Fibroblast of lung (primary cell): ENCODE data around the gene CETN1. TPM values are rescaled to one million over a fixed set of nuclear protein-coding genes. Genes with fewer than 3 reads are reported as not detected.

Experiments
- DNase-seq, 2 donors: peaks; one replicate each; pipeline versions ENCODE4 v3.0.0 to v3.0.0-alpha.2; 2010; ENCODE audit warnings: low read depth in 2 of 2
- H2AFZ ChIP-seq: 2 replicates; pipeline ENCODE4 v1.5.1; 2012; ENCODE audit warnings: low read length, control low read depth, inconsistent platforms
- H3K27ac ChIP-seq: 2 replicates; pipeline ENCODE4 v1.5.1; 2011; ENCODE audit warnings: low read length, control low read depth; ENCODE audit not compliant: insufficient read depth
- H3K27me3 ChIP-seq: 2 replicates; pipeline ENCODE4 v1.5.1; 2011; ENCODE audit warnings: mild to moderate bottlenecking, low read length; ENCODE audit not compliant: control insufficient read depth, insufficient read depth
- H3K36me3 ChIP-seq: 2 replicates; pipeline ENCODE4 v1.5.1; 2011; ENCODE audit warnings: low read length; ENCODE audit not compliant: control insufficient read depth, insufficient read depth
- H3K4me1 ChIP-seq: 2 replicates; pipeline ENCODE4 v1.5.1; 2011; ENCODE audit warnings: low read length; ENCODE audit not compliant: control insufficient read depth, insufficient read depth; ENCODE audit errors: extremely low read depth
- H3K4me2 ChIP-seq: 2 replicates; pipeline ENCODE4 v1.5.1; 2011; ENCODE audit warnings: low read length, control low read depth; ENCODE audit not compliant: insufficient read depth; ENCODE audit errors: extremely low read depth
- H3K4me3 ChIP-seq, 4 experiments: fragments of 200-600 bp in 1 of 4; sonication (generic) in 1 of 4; replicated peaks in 1 of 4; 2 replicates each; pipeline ENCODE4 v1.5.1; 2011 to 2016; ENCODE audit warnings: low read length in 4 of 4, low read depth in 3 of 4, mild to moderate bottlenecking in 3 of 4, control low read depth in 2 of 4, inconsistent platforms in 1 of 4, mixed read lengths in 1 of 4; ENCODE audit not compliant: insufficient read depth in 1 of 4; ENCODE audit errors: control extremely low read depth in 1 of 4
- H3K79me2 ChIP-seq: 2 replicates; pipeline ENCODE4 v1.5.1; 2012; ENCODE audit warnings: mild to moderate bottlenecking, low read length, inconsistent platforms; ENCODE audit not compliant: control insufficient read depth, insufficient read depth
- H3K9ac ChIP-seq: 2 replicates; pipeline ENCODE4 v1.5.1; 2011; ENCODE audit warnings: mild to moderate bottlenecking, low read length, control low read depth; ENCODE audit not compliant: insufficient read depth
- H3K9me3 ChIP-seq: 2 replicates; pipeline ENCODE4 v1.5.1; 2012; ENCODE audit warnings: low read depth, low read length; ENCODE audit not compliant: control insufficient read depth, insufficient read depth
- H4K20me1 ChIP-seq: 2 replicates; pipeline ENCODE4 v1.5.1; 2011; ENCODE audit warnings: low read length; ENCODE audit not compliant: control insufficient read depth, insufficient read depth; ENCODE audit errors: extremely low read depth
- EZH2 ChIP-seq: IDR thresholded peaks from 2 replicates; pipeline ENCODE4 v1.5.1; 2012; ENCODE audit warnings: low read length, control low read depth, mild to moderate bottlenecking; ENCODE audit errors: missing control alignments
- polyA plus RNA-seq, 2 donors: library from polyadenylated mRNA; depleted of rRNA in 1 of 2; stranded (reverse) in 1 of 2; unstranded in 1 of 2; fragments of >200 nt; gene quantifications; 2 replicates each; pipeline ENCODE4 v1.2.1, GENCODE V29; 2011 to 2012; ENCODE audit warnings: missing spikeins in 1 of 2
- total RNA-seq: library from RNA; depleted of rRNA; stranded (reverse); fragments of >200 nt; gene quantifications from 2 replicates; pipeline ENCODE4 v1.2.1, GENCODE V29; 2014
- TF ChIP-seq, protein P1 (sequence below), 2 donors: IDR thresholded peaks in 1 of 2; conservative IDR thresholded peaks in 1 of 2; 1 replicate in 1 of 2; 2 replicates in 1 of 2; pipeline ENCODE4 v1.5.1; 2011 to 2012; ENCODE audit warnings: low read length in 2 of 2, control low read depth in 1 of 2, inconsistent platforms in 1 of 2, low read depth in 1 of 2, mild to moderate bottlenecking in 1 of 2

Gene CETN1
- total and polyA plus RNA-seq, 2 donors (not counting 1 experiment from before 2014, with no cell fraction given) = not detected

DNA sequence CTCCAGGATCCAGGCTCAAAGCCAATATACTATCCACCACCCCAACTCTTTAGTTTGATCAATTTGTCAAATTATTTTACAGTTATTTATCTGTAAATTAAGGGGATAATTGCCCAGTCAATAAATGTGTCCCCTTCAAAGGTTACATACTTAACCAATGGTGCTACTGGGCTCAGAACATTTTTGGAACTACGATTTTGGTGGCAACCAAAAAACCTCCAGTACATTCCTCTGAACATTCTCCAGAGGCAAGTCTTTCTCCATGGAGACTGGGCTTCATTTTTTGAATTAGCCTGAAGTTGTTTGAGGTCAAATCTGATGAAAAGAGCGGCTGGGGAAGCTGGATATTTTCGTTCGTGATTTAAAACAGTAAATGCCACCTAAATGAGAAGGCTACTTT lies 14.9 kb downstream of the CETN1 start:
- no peaks in the 10 kb centered on the region for H3K4me1 ChIP-seq
- no peak overlapping the region for H3K4me2 ChIP-seq
- H3K9ac ChIP-seq = no peak overlapping the region
- no peaks in the 10 kb centered on the region for H3K36me3 ChIP-seq
- H3K27me3 ChIP-seq = peaks cover 4% of the 10 kb centered on the region
- no peaks in the 10 kb centered on the region for H4K20me1 ChIP-seq
- no peak overlapping the region for H3K4me3 ChIP-seq
- no peak overlapping the region for H3K27ac ChIP-seq
- no peaks in the 10 kb centered on the region for H3K9me3 ChIP-seq
- H2AFZ ChIP-seq = no peak overlapping the region
- no peaks in the 10 kb centered on the region for H3K79me2 ChIP-seq
- DNase-seq = no peak
- TF ChIP-seq, protein P1, sequence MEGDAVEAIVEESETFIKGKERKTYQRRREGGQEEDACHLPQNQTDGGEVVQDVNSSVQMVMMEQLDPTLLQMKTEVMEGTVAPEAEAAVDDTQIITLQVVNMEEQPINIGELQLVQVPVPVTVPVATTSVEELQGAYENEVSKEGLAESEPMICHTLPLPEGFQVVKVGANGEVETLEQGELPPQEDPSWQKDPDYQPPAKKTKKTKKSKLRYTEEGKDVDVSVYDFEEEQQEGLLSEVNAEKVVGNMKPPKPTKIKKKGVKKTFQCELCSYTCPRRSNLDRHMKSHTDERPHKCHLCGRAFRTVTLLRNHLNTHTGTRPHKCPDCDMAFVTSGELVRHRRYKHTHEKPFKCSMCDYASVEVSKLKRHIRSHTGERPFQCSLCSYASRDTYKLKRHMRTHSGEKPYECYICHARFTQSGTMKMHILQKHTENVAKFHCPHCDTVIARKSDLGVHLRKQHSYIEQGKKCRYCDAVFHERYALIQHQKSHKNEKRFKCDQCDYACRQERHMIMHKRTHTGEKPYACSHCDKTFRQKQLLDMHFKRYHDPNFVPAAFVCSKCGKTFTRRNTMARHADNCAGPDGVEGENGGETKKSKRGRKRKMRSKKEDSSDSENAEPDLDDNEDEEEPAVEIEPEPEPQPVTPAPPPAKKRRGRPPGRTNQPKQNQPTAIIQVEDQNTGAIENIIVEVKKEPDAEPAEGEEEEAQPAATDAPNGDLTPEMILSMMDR (conservative IDR thresholded peaks at IDR 0.05 in 1 of 2, IDR thresholded peaks at IDR 0.05 in 1 of 2; ENCODE audit: low read depth in 1 of 2, low read length in 2 of 2) = no peak
- no peak for TF ChIP-seq EZH2

DNA sequence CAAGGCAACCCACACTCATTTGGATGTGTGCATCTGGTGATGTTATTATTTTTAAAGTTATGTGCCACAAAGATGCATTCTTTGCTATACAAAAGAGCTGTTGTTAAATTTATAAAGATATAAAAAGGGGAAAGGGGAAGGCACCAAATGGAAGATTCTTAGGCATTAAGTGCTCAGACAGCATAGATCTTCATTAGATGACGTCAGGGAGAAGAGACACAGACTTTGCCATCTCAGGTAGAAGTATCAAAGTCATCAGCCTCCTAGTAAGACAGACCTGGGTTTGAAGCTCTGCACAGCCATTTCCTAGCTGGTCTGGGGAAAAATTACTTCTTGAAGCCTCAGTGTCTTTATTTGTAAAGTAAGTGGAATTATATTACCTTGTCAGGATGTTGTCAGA lies 15.4 kb downstream of the CETN1 start:
- Histone ChIP-seq H3K9ac (no peak overlapping the region), H3K4me1 (no peaks in the 10 kb centered on the region), H3K27me3 (peaks cover 4% of the 10 kb centered on the region), H3K4me3 (no peak overlapping the region), H3K4me2 (no peak overlapping the region), H3K36me3 (no peaks in the 10 kb centered on the region), H4K20me1 (no peaks in the 10 kb centered on the region), H3K27ac (no peak overlapping the region), H3K79me2 (no peaks in the 10 kb centered on the region), H2AFZ (no peak overlapping the region), H3K9me3 (no peaks in the 10 kb centered on the region)
- no peak for DNase-seq
- no peak for TF ChIP-seq EZH2
- TF ChIP-seq, protein P1 (conservative IDR thresholded peaks at IDR 0.05 in 1 of 2, IDR thresholded peaks at IDR 0.05 in 1 of 2; ENCODE audit: low read depth in 1 of 2, low read length in 2 of 2) = no peak

DNA sequence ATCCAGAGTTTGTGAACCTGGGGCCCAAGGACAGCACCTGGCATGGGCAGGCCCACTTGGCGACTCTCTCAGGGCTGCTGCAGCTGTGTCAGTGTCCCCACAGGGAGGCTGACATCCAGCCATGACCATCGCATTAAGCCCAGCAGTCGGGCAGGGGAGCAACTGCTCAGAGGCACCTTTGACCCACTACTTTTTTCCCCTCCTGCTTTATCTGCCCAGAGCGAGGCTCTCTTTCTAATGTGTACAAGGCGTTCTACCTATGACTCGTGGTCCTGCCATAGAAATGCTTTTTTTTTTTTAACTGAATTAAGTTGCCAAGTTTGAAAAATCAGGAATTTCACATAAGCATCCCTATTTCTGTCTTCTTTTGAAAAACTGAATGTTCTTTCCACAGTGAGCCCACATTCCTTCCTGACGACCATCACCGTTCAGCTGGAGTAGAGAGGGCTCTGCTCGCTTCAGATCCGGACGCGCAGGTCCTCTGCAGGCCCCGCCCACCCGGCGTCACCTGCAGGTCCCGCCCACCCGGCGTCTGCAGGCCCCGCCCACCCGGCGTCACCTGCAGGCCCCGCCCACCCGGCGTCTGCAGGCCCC lies 16.2 kb downstream of the CETN1 start:
- TF ChIP-seq, protein P1 (conservative IDR thresholded peaks at IDR 0.05 in 1 of 2, IDR thresholded peaks at IDR 0.05 in 1 of 2; ENCODE audit: low read depth in 1 of 2, low read length in 2 of 2) = no peak
- no peak for TF ChIP-seq EZH2
- Histone ChIP-seq H3K4me3 (no peak overlapping the region), H3K9ac (no peak overlapping the region), H3K36me3 (no peaks in the 10 kb centered on the region), H3K27me3 (peaks cover 4% of the 10 kb centered on the region), H3K27ac (no peak overlapping the region), H3K79me2 (no peaks in the 10 kb centered on the region), H2AFZ (no peak overlapping the region), H3K4me1 (no peaks in the 10 kb centered on the region), H4K20me1 (no peaks in the 10 kb centered on the region), H3K4me2 (no peak overlapping the region), H3K9me3 (no peaks in the 10 kb centered on the region)
- DNase-seq = peak in 1 of 2 donors; percentile 11
